HepG2 (cell line): Measurements from ENCODE around the gene FAM162A. TPM values are rescaled to one million over a fixed set of nuclear protein-coding genes. Genes with fewer than 3 reads are reported as not detected.

Source experiments
- ISX ChIP-seq: sonication (generic); formaldehyde crosslinking; conservative IDR thresholded peaks from 2 replicates; pipeline ENCODE4 v1.5.0; 2020; ENCODE audit warnings: missing genetic modification reagents
- MAF1 ChIP-seq: sonication (generic); formaldehyde crosslinking; IDR thresholded peaks from 2 replicates; pipeline ENCODE4 v1.5.0; 2020; ENCODE audit warnings: missing genetic modification reagents, borderline replicate concordance
- MIXL1 ChIP-seq: IDR thresholded peaks from 2 replicates; pipeline ENCODE4 v1.6.1; 2016
- MXI1 ChIP-seq: IDR thresholded peaks from 3 replicates; pipeline ENCODE4 v1.6.1; 2012; ENCODE audit warnings: low read depth, low read length, inconsistent platforms, borderline replicate concordance
- NCOR1 ChIP-seq: fragments of 200-600 bp; sonication (generic); IDR thresholded peaks from 2 replicates; pipeline ENCODE4 v1.7.0; 2017; ENCODE audit warnings: antibody characterized with exemption, low read length, borderline replicate concordance
- NONO ChIP-seq, 2 experiments: fragments of 450-650 bp in 1 of 2; sonication (generic) in 1 of 2; formaldehyde crosslinking in 1 of 2; IDR thresholded peaks in 1 of 2; conservative IDR thresholded peaks in 1 of 2; 2 replicates each; pipeline versions ENCODE4 v1.6.1 to v1.8.0; 2017 to 2022; ENCODE audit warnings: mild to moderate bottlenecking in 1 of 2, missing genetic modification reagents in 1 of 2, moderate library complexity in 1 of 2
- PHF8 ChIP-seq: sonication (generic); formaldehyde crosslinking; IDR thresholded peaks from 2 replicates; pipeline ENCODE4 v1.5.0; 2020; ENCODE audit warnings: missing genetic modification reagents
- POLR2AphosphoS5 ChIP-seq: IDR thresholded peaks from 2 replicates; pipeline ENCODE4 v1.6.1; 2012; ENCODE audit warnings: low read depth, low read length
- SMAD3 ChIP-seq: sonication (generic); formaldehyde crosslinking; IDR thresholded peaks from 2 replicates; pipeline ENCODE4 v1.4.0; 2020; ENCODE audit warnings: missing genetic modification reagents
- SOX5 ChIP-seq: IDR thresholded peaks from 2 replicates; pipeline ENCODE4 v1.6.1; 2016; ENCODE audit warnings: borderline replicate concordance
- TAF1 ChIP-seq: sonication (generic); formaldehyde crosslinking; IDR thresholded peaks from 2 replicates; pipeline ENCODE4 v1.4.0; 2020; ENCODE audit warnings: missing genetic modification reagents
- TBX2 ChIP-seq: sonication (generic); formaldehyde crosslinking; IDR thresholded peaks from 2 replicates; pipeline ENCODE4 v1.5.0; 2020; ENCODE audit warnings: missing genetic modification reagents, mild to moderate bottlenecking, borderline replicate concordance
- ZNF12 ChIP-seq: sonication (generic); formaldehyde crosslinking; IDR thresholded peaks from 2 replicates; pipeline ENCODE4 v1.5.0; 2020; ENCODE audit warnings: missing genetic modification reagents
- ZNF17 ChIP-seq: sonication (generic); formaldehyde crosslinking; IDR thresholded peaks from 2 replicates; pipeline ENCODE4 v1.5.0; 2020; ENCODE audit warnings: mild to moderate bottlenecking, missing genetic modification reagents
- ZNF280D ChIP-seq: sonication (generic); formaldehyde crosslinking; IDR thresholded peaks from 2 replicates; pipeline ENCODE4 v1.5.1; 2020; ENCODE audit warnings: mild to moderate bottlenecking, missing genetic modification reagents
- ZNF484 ChIP-seq: sonication (generic); formaldehyde crosslinking; IDR thresholded peaks from 2 replicates; pipeline ENCODE4 v1.5.1; 2020; ENCODE audit warnings: mild to moderate bottlenecking, low read depth, missing genetic modification reagents, borderline replicate concordance
- ZNF609 ChIP-seq: sonication (generic); formaldehyde crosslinking; IDR thresholded peaks from 2 replicates; pipeline ENCODE4 v1.4.0; 2020; ENCODE audit warnings: mild to moderate bottlenecking, missing genetic modification reagents, borderline replicate concordance
- ZNF788 ChIP-seq: sonication (generic); formaldehyde crosslinking; IDR thresholded peaks from 2 replicates; pipeline ENCODE4 v1.5.0; 2020; ENCODE audit warnings: mild to moderate bottlenecking, missing genetic modification reagents, borderline replicate concordance
- polyA plus RNA-seq, 8 experiments: library from polyadenylated mRNA; depleted of rRNA in 3 of 8; stranded (reverse) in 7 of 8; unstranded in 1 of 8; fragments of >200 nt; fragmentation: Illumina TruSeq in 4 of 8; extraction: Trizol in 4 of 8; gene quantifications; 2 replicates each; pipeline versions ENCODE4 v1.2.1 to v1.2.3, GENCODE V29; 2011 to 2016; ENCODE audit warnings: low read depth in 4 of 8, missing spikeins in 1 of 8, mixed read lengths in 1 of 8; ENCODE audit not compliant: insufficient read depth in 1 of 8
- total RNA-seq, 5 experiments: library from RNA; depleted of rRNA; stranded (reverse); fragments of >200 nt; fragmentation: Illumina TruSeq; extraction: Trizol; gene quantifications; 2 replicates each; pipeline ENCODE4 v1.2.3, GENCODE V29; 2016; ENCODE audit warnings: low read depth in 1 of 5

FAM162A gene
- total and polyA plus RNA-seq, 2 of the 13 experiments (the other 11 are each of a cell fraction or from before 2014, with no cell fraction given): 115 to 155 TPM

GRCh38 chr3:122382888-122383666, 905 bp upstream of the FAM162A start, which contains the start of gene MIX23 (continued):
- TF ChIP-seq TBX2 (CRISPR knock-in tag) (peak; percentile 79), POLR2AphosphoS5 (peak; percentile 94), ZNF609 (CRISPR knock-in tag) (peak; percentile 54), SMAD3 (peak; percentile 19; the same call in 1 of the 2 replicates), ZNF280D (0 out of 2 replicates have a peak, but pooled peaks have one; percentile 26), MAF1 (CRISPR knock-in tag) (peak; percentile 56; the same call in 1 of the 2 replicates), SOX5 (0 out of 2 replicates have a peak, but pooled peaks have one; percentile 27), ZNF788 (CRISPR knock-in tag) (peak; percentile 64; the same call in 1 of the 2 replicates), TAF1 (CRISPR knock-in tag) (peak; percentile 89), ISX (CRISPR knock-in tag) (peak; percentile 80; the same call in 1 of the 2 replicates), NCOR1 (no peak), MIXL1 (CRISPR knock-in tag) (0 out of 2 replicates have a peak, but pooled peaks have one; percentile 11), ZNF484 (CRISPR knock-in tag) (0 out of 2 replicates have a peak, but pooled peaks have one; percentile 20), ZNF17 (peak; percentile 65; the same call in 1 of the 2 replicates), ZNF12 (CRISPR knock-in tag) (0 out of 2 replicates have a peak, but pooled peaks have one; percentile 53), MXI1 (peak; percentile 91; the same call in 1 of the 3 replicates), NONO (IDR thresholded peaks at IDR 0.05) (no peak), NONO (CRISPR knock-in tag; conservative IDR thresholded peaks at IDR 0.05) (peak; percentile 65; the same call in 1 of the 2 replicates), PHF8 (CRISPR knock-in tag) (peak; percentile 90)
